CD4-positive, alpha-beta T cell treated with Interleukin-2 at 100 ng/mL for 4 hours (primary cell): ENCODE results near the gene ADI1.
A peak's percentile ranks its signal among the peaks of the same experiment; 100 is the strongest.

Experiments used
- DNase-seq: peaks from one replicate; pipeline ENCODE4 v3.0.0-alpha.2; 2020; ENCODE audit warnings: low spot score

ADI1 gene, protein sequence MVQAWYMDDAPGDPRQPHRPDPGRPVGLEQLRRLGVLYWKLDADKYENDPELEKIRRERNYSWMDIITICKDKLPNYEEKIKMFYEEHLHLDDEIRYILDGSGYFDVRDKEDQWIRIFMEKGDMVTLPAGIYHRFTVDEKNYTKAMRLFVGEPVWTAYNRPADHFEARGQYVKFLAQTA

GRCh38 chr2:3519255-3520205 lies at the start of gene ADI1:
TSS of gene ADI1 (minus strand) at chr2:3519531. CDS start at chr2:3519487, 44 bp downstream.
- DNase-seq: peak; percentile 76

GRCh38 chr2:3566806-3567205 lies 47.5 kb upstream of the ADI1 start:
- DNase-seq: no peak

GRCh38 chr2:3565117-3565516 lies 45.8 kb upstream of the ADI1 start:
- DNase-seq: no peak

- no peak for DNase-seq
Observed at GRCh38 chr2:3563521-3563976, 44.2 kb upstream of the ADI1 start.

DNA sequence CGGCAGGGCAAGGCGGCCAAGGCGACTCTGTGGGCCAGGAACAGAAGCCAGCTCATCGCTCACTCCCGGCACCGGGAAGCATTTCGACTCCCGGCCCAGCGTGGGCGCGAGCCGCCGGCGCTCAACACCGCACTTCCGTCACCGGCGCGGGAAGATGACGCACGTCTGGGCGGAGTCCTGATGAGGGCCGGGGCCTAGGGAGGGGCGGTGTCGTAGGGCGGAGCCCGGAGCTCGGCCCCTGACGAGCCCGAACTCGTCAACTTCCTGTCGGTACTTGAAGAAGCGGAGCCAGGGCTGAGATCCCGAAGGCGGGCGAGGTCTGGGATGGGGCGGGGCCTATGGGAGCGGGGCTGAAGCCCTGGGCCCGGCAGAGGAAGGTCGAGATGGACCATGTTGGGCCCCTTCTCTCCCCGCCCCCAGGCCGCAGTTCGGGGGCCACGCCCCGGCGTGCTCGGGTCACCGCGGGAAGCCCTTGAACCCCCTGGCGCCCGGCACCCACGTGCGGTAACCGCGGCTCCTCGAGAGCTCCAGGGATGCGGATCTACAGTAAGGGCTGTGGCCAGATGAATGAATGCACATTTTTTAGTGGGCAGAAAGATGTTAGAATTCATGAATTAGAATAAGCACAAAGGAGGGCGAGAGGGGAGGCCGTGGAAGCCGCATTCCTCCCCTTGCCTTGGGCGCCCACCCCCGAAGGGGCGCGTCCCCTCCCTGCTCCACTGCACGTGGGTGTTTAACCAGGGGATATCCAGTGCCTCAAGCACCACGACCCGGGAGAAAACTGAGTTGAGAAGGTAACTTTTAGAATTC lies 39.1 kb upstream of the ADI1 start, which contains the start of gene RNASEH1:
RNASEH1 (minus strand) TSS at position 129 of the 810 bp plus-strand sequence; CDS start at position 56, 73 bp downstream.
- DNase-seq: peak; percentile 97

DNA sequence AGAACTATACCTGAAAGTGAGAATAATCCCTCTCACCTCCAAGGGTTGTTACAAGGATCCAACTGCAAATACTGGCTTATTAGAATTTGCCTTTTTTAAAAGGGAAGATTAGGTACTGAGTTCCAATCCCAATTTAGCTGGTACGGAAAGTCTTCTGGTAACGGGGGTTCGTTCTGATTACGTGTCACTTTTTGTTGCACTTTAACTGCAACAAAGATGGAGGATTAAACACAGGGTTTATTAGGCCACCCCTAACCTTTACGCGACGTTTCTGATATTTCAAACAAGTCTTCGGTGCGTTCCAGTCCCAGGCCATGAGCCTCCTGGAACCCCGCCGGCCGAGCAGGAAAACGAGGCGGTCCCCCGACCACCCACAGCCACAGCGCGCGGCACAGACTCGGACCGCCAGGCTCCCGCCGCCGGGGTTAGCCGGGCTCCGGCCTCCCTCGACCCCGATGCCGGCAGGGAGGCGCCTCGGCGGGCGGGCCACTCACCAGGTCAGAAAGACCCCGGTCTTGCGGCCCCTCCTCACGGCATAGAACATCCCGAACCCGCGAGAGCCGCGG lies 38.4 kb upstream of the ADI1 start:
- peak; percentile 19 for DNase-seq

DNA sequence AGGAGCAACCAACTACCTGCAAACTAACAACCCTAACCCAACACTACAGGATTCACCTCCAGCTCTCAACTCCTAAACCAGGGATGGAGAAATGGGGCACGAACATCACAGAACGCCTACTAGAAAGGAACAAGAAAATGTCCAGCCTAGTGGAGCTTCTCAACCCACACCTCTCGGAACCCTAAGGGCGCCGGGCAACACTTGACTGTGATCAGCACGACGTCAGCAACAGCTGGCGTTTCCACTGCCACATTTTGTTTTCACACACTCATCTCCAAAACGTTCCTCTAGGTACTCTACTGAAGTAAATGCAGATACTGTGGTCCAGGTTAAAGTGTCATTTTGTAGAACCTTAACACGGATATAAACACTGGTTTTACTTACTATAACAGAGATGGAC lies 34.6 kb upstream of the ADI1 start:
- DNase-seq: no peak

DNA sequence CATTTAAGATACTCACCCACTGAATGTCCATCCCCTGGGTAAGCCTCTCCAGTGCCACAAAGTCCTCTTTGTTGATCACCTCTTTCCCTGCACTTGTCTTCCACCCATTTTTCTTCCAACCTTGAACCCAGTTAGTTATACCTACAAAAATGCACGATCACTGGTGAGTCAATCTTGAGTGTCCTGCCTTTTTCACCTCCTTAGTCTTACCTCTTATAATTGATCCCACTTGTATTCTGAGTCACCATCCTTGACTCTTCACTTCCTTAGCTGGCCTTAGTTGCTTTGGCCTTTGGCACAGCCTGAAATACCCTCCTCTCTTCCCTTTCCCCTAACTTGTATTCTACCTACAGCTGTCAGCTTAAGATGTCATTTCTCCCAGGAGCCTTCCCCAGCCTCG lies 28.6 kb upstream of the ADI1 start:
- DNase-seq: no peak

DNA sequence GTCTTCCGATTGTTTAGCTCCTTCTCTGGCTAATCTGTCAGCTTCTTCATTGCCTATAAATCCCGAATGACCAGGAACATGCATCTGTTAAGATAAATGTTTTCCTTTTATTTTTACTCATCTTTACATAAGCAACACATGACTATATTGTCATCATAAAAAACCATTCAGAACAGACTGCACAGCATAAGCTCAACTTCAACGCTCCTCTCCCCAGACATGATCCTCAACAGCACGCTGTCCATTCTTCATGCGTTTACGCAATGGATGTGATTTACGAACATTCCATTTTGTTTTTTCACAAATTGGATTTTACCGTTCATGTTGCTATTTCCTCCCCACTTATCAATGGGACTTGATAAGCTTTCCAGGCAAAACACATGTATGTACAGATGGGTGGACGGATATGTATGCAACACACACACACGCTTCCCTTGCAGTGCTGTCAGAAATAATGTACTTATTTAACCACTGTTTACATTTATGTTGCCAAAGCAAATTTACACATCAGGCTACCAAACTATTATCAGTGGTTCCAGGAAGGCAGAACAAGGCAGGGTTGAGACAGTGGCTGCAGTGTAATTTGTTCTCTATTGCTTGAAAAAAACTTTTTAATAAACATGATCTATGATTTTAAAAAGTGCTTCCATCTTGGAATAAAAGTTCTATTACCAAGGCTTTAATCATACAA lies 26.6 kb upstream of the ADI1 start:
- DNase-seq: no peak

- DNase-seq: no peak
Observed at GRCh38 chr2:3543023-3543683, 23.8 kb upstream of the ADI1 start.

GRCh38 chr2:3542107-3542506 lies 22.8 kb upstream of the ADI1 start:
- no peak for DNase-seq

GRCh38 chr2:3539836-3540235 lies 20.5 kb upstream of the ADI1 start:
- DNase-seq: no peak

- DNase-seq: no peak
Observed at GRCh38 chr2:3536682-3537632, 17.6 kb upstream of the ADI1 start.

DNA sequence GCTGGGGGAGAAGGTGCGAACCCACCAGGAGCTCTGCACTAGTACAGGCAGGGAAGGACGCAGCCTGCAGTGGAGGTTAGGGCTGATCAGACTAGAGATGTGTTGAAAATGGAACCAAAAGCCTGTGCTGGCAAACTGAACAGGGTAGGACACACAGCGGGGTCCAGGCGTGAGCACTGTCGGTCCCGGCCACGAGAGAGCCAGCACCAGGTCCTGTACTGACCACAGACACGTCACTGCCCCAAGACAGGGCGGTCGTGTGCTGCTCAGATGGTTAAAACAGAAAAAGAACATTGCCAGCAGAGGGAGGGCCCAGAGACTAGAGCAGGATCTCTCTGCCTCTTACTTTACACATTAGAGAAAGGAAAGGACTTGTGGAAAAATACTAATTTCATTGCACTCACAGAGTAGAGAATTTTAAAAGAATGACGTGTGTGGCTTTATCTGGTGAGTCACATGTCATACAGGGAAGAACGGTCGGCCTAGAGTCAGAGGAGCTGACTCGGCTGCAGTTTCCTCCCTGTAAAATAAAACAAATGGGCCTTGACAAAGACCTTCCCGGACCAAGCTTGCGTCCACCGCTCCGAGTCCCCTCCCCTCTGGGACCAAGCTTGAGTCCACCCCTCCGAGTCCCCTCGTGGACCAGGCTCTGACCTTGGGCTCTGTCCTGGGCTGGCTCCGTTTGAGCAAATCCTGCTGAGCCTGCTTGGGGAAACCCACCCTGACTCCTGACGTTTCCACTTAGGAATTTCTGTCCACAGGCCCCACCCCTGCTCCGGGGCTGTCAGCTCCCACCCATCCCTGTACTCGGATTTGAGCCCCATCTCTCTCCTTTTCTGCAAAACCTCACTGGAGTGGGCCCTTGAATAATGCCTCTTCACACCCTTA lies 16.7 kb upstream of the ADI1 start:
- no peak for DNase-seq

DNA sequence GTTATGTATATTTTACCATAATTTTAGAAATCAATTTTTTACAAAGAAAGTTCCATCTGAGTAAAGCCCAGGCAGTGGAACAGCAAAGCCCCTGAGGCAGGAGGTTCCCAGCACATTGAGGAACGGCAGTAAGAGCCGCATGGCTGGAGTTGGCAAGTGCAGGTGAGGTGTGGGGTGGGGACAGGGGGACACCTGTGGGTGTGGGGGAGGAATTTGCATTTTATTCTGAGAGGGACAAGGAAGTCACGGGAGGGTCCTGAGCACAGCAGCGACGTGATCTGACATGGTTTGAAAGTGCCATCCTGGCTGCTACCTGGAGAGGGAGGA lies 16.1 kb upstream of the ADI1 start:
- no peak for DNase-seq

- DNase-seq: no peak
Observed at GRCh38 chr2:3534251-3534814, 15.0 kb upstream of the ADI1 start.

- DNase-seq: no peak
Observed at GRCh38 chr2:3533836-3534235, 14.5 kb upstream of the ADI1 start.

GRCh38 chr2:3532941-3533340 lies 13.6 kb upstream of the ADI1 start:
- no peak for DNase-seq
